ENCODE data around the gene RFX3. TPM values are rescaled to one million over a fixed set of nuclear protein-coding genes. Genes with fewer than 3 reads are reported as not detected.

The RFX3 gene
- total RNA-seq, 1 experiment from 2014 or later: 9.9 TPM

DNA sequence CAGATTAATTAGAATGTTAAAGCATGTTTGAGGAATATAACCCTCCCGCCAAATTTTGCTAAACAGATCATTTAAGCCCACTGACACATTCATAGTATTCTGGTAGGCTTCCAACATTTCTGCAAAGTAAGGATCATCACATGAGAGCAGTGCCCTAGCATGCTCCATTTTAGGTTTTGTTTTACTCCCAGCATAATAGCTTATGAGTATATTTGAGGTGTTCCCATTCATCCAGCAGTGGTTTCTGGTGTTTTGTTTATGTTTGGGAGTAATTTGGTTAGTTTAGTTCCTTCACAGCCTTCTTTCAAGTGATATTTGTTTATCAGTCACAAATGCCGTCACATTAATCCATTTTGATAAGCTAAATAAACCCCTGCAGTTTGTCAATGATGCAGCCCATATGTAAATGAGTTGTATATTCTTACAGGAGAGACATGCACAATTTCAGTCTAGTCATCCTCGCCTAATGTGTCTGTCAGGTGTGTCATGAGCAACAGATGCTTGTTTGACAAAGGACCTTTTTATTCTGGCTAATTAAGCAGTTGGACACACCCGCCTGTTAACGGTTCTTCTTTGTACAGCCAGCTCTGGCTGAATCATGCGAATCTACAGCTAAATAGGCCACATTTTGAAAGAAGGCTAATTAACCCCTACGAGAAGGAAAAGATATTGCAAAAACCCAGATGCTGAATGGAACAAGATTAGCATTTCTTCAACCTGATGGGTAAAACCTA, 124.4 kb downstream of the RFX3 start:
- Histone ChIP-seq H3K27me3 (ENCODE audit: insufficient read depth, low read length) (no peaks in the 10 kb centered on the region), H4K91ac (ENCODE audit: insufficient read length, low read depth, low read length) (no peak overlapping the region), H3K79me2 (ENCODE audit: insufficient read depth, low read length) (no peaks in the 10 kb centered on the region), H4K8ac (replicated peaks; ENCODE audit: insufficient read length, low read depth, low read length) (no peak overlapping the region), H3K14ac (ENCODE audit: insufficient read depth, low read length) (no peak overlapping the region), H3T11ph (ENCODE audit: low read length) (no peak overlapping the region), H3K9me3 (ENCODE audit: control insufficient read depth, low read depth, low read length) (no peaks in the 10 kb centered on the region), H3K23me2 (ENCODE audit: insufficient read length, low read depth, low read length, poor library complexity, severe bottlenecking) (no peaks in the 10 kb centered on the region), H3K27ac (ENCODE audit: insufficient read length, low read depth, low read length) (no peak overlapping the region), H3K4me2 (ENCODE audit: insufficient read depth, insufficient read length, low read length) (no peak overlapping the region), H3K79me1 (ENCODE audit: insufficient read depth, low read depth, low read length, poor library complexity, severe bottlenecking) (no peaks in the 10 kb centered on the region), H2BK5ac (ENCODE audit: insufficient read length, low read length) (no peak overlapping the region), H2BK12ac (ENCODE audit: insufficient read length, low read depth, low read length) (no peak overlapping the region), H2AK5ac (ENCODE audit: insufficient read length, low read length) (no peak overlapping the region), H2BK20ac (ENCODE audit: low read depth, low read length, poor library complexity, severe bottlenecking) (no peak overlapping the region), H3K23ac (ENCODE audit: insufficient read length, low read depth, low read length) (no peak overlapping the region), H2AFZ (ENCODE audit: low read length) (no peak overlapping the region), H3K9ac (ENCODE audit: extremely low read depth, insufficient read length, low read length) (no peak overlapping the region), H2BK120ac (ENCODE audit: low read depth, low read length, poor library complexity, severe bottlenecking) (no peak overlapping the region), H3K4me1 (ENCODE audit: insufficient read depth, low read length) (peaks cover 7% of the 10 kb centered on the region; the same call in 1 of the 2 replicates), H3K56ac (ENCODE audit: insufficient read length, low read depth, low read length) (no peak overlapping the region), H2BK15ac (ENCODE audit: low read depth, low read length) (no peak overlapping the region), H3K18ac (ENCODE audit: insufficient read length, low read depth, low read length) (no peak overlapping the region), H3K4ac (ENCODE audit: low read depth, low read length) (no peak overlapping the region), H4K20me1 (ENCODE audit: control insufficient read depth, insufficient read depth, insufficient read length) (no peaks in the 10 kb centered on the region), H4K5ac (ENCODE audit: insufficient read length, low read depth, low read length) (no peak overlapping the region)
- no peaks in the 10 kb centered on the region for H3K9me3 Mint-ChIP-seq
- H3K27ac Mint-ChIP-seq: peak overlapping the region in 1 of 3 experiments; percentile 61; a peak in 2 of 7 replicates
- H3K4me1 Mint-ChIP-seq: peaks cover 21 to 22% of the 10 kb centered on the region in 2 experiments
- no peaks in the 10 kb centered on the region; a peak in 1 of 7 replicates for H3K36me3 Mint-ChIP-seq (ENCODE audit: insufficient read depth in 1 of 3, low read depth in 3 of 3)
- WGBS (ENCODE audit: extremely low coverage, insufficient read length, low lambda C conversion rate): no CpG with 5 or more reads among the region's 7 CpGs
- no peak for DNase-seq
- H3K27me3 Mint-ChIP-seq (ENCODE audit: low read depth): no peaks in the 10 kb centered on the region
- TF ChIP-seq, protein P1, sequence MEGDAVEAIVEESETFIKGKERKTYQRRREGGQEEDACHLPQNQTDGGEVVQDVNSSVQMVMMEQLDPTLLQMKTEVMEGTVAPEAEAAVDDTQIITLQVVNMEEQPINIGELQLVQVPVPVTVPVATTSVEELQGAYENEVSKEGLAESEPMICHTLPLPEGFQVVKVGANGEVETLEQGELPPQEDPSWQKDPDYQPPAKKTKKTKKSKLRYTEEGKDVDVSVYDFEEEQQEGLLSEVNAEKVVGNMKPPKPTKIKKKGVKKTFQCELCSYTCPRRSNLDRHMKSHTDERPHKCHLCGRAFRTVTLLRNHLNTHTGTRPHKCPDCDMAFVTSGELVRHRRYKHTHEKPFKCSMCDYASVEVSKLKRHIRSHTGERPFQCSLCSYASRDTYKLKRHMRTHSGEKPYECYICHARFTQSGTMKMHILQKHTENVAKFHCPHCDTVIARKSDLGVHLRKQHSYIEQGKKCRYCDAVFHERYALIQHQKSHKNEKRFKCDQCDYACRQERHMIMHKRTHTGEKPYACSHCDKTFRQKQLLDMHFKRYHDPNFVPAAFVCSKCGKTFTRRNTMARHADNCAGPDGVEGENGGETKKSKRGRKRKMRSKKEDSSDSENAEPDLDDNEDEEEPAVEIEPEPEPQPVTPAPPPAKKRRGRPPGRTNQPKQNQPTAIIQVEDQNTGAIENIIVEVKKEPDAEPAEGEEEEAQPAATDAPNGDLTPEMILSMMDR (conservative IDR thresholded peaks at IDR 0.05): no peak
- no peak overlapping the region for H3K4me3 Mint-ChIP-seq

All from H9 (cell line).